Measurements from ENCODE around the gene PRKD1.

Gene PRKD1

GRCh38 chr14:29815016-29815674, 112.5 kb downstream of the PRKD1 start:
- H3K9me3 ChIP-seq (ENCODE audit: low read length) = no peaks in the 10 kb centered on the region
- no peak overlapping the region for H3K9ac ChIP-seq (ENCODE audit: low read length)
- H3K4me3 ChIP-seq (ENCODE audit: low read depth, low read length, poor library complexity, severe bottlenecking) = no peak overlapping the region
- H3K36me3 ChIP-seq (ENCODE audit: insufficient read depth, low read length) = no peaks in the 10 kb centered on the region
- no peaks in the 10 kb centered on the region for H3F3A ChIP-seq (ENCODE audit: insufficient read depth, low read length)
- no peak overlapping the region for H3K27ac ChIP-seq (ENCODE audit: low read depth, low read length, poor library complexity, severe bottlenecking)
- no peaks in the 10 kb centered on the region for H3K79me2 ChIP-seq (ENCODE audit: insufficient read depth, low read length)
- no peaks in the 10 kb centered on the region for H3K9me2 ChIP-seq (ENCODE audit: low read depth, low read length)
- TF ChIP-seq EZH2 (IDR thresholded peaks at IDR 0.05; ENCODE audit: borderline replicate concordance, low read length) (no peak), CTCF (IDR thresholded peaks at IDR 0.05; ENCODE audit: low read length) (no peak)
- H2AFZ ChIP-seq (ENCODE audit: low read length) = no peak overlapping the region
- H3K27me3 ChIP-seq (ENCODE audit: insufficient read depth, low read length) = no peaks in the 10 kb centered on the region
- H3K4me1 ChIP-seq (ENCODE audit: insufficient read depth, low read length, severe bottlenecking) = no peaks in the 10 kb centered on the region
- no peak overlapping the region for H3K4me2 ChIP-seq (ENCODE audit: low read length)
- no peaks in the 10 kb centered on the region for H4K20me1 ChIP-seq (ENCODE audit: insufficient read depth, low read length)

- Histone ChIP-seq H3K27ac (ENCODE audit: low read depth, low read length, poor library complexity, severe bottlenecking) (no peak overlapping the region), H3F3A (ENCODE audit: insufficient read depth, low read length) (no peaks in the 10 kb centered on the region), H3K4me2 (ENCODE audit: low read length) (no peak overlapping the region), H2AFZ (ENCODE audit: low read length) (no peak overlapping the region), H3K9me2 (ENCODE audit: low read depth, low read length) (no peaks in the 10 kb centered on the region), H3K9me3 (ENCODE audit: low read length) (no peaks in the 10 kb centered on the region), H3K79me2 (ENCODE audit: insufficient read depth, low read length) (no peaks in the 10 kb centered on the region), H3K4me1 (ENCODE audit: insufficient read depth, low read length, severe bottlenecking) (no peaks in the 10 kb centered on the region), H3K4me3 (ENCODE audit: low read depth, low read length, poor library complexity, severe bottlenecking) (no peak overlapping the region), H3K36me3 (ENCODE audit: insufficient read depth, low read length) (no peaks in the 10 kb centered on the region), H4K20me1 (ENCODE audit: insufficient read depth, low read length) (no peaks in the 10 kb centered on the region), H3K27me3 (ENCODE audit: insufficient read depth, low read length) (no peaks in the 10 kb centered on the region), H3K9ac (ENCODE audit: low read length) (no peak overlapping the region)
- TF ChIP-seq EZH2 (IDR thresholded peaks at IDR 0.05; ENCODE audit: borderline replicate concordance, low read length) (no peak), CTCF (IDR thresholded peaks at IDR 0.05; ENCODE audit: low read length) (no peak)
Measured at GRCh38 chr14:29814156-29815015, 113.3 kb downstream of the PRKD1 start.

- Histone ChIP-seq H3K9me2 (ENCODE audit: low read depth, low read length) (no peaks in the 10 kb centered on the region), H3K79me2 (ENCODE audit: insufficient read depth, low read length) (no peaks in the 10 kb centered on the region), H3K27me3 (ENCODE audit: insufficient read depth, low read length) (no peaks in the 10 kb centered on the region), H3K4me2 (ENCODE audit: low read length) (no peak overlapping the region), H3K9me3 (ENCODE audit: low read length) (no peaks in the 10 kb centered on the region), H2AFZ (ENCODE audit: low read length) (no peak overlapping the region), H3F3A (ENCODE audit: insufficient read depth, low read length) (no peaks in the 10 kb centered on the region), H3K27ac (ENCODE audit: low read depth, low read length, poor library complexity, severe bottlenecking) (no peak overlapping the region), H4K20me1 (ENCODE audit: insufficient read depth, low read length) (no peaks in the 10 kb centered on the region), H3K4me3 (ENCODE audit: low read depth, low read length, poor library complexity, severe bottlenecking) (no peak overlapping the region), H3K9ac (ENCODE audit: low read length) (no peak overlapping the region), H3K4me1 (ENCODE audit: insufficient read depth, low read length, severe bottlenecking) (no peaks in the 10 kb centered on the region), H3K36me3 (ENCODE audit: insufficient read depth, low read length) (no peaks in the 10 kb centered on the region)
- TF ChIP-seq EZH2 (IDR thresholded peaks at IDR 0.05; ENCODE audit: borderline replicate concordance, low read length) (no peak), CTCF (IDR thresholded peaks at IDR 0.05; ENCODE audit: low read length) (no peak)
Measured at GRCh38 chr14:29810682-29811081, 117.0 kb downstream of the PRKD1 start.
